ENCODE measurements around the gene GCNT2. TPM values are rescaled to one million over a fixed set of nuclear protein-coding genes. Genes with fewer than 3 reads are reported as not detected.
A peak's percentile ranks its signal among the peaks of the same experiment; 100 is the strongest.

The GCNT2 gene
- total RNA-seq, 1 donor from 2014 or later = 8.2 TPM

- H3K9me3 Mint-ChIP-seq (ENCODE audit: low read depth) = no peaks in the 10 kb centered on the region
- H3K4me3 Mint-ChIP-seq (ENCODE audit: low read depth) = peak overlapping the region; percentile 68
- no peak for TF ChIP-seq CTCF (IDR thresholded peaks at IDR 0.05; ENCODE audit: unreplicated experiment)
- DNase-seq (ENCODE audit: low spot score, unreplicated experiment) = no peak
- peaks cover 51% of the 10 kb centered on the region for H3K4me1 Mint-ChIP-seq (ENCODE audit: low read depth)
- no peaks in the 10 kb centered on the region for H3K36me3 Mint-ChIP-seq (ENCODE audit: insufficient read depth)
- H3K27ac Mint-ChIP-seq = peak overlapping the region; percentile 75
- peaks cover 5% of the 10 kb centered on the region for H3K27me3 Mint-ChIP-seq
Measured at GRCh38 chr6:10585209-10585845, 64.2 kb downstream of the GCNT2 start.

GRCh38 chr6:10586302-10586701 lies 65.2 kb downstream of the GCNT2 start:
- H3K4me3 Mint-ChIP-seq (ENCODE audit: low read depth) = peak overlapping the region; percentile 20
- H3K27ac Mint-ChIP-seq = peak overlapping the region; percentile 21
- TF ChIP-seq CTCF (IDR thresholded peaks at IDR 0.05; ENCODE audit: unreplicated experiment) = no peak
- peaks cover 1% of the 10 kb centered on the region for H3K36me3 Mint-ChIP-seq (ENCODE audit: insufficient read depth)
- no peak for DNase-seq (ENCODE audit: low spot score, unreplicated experiment)
- H3K9me3 Mint-ChIP-seq (ENCODE audit: low read depth) = no peaks in the 10 kb centered on the region
- H3K4me1 Mint-ChIP-seq (ENCODE audit: low read depth) = peaks cover 44% of the 10 kb centered on the region
- peaks cover 9% of the 10 kb centered on the region for H3K27me3 Mint-ChIP-seq

- Mint-ChIP-seq H3K27ac (no peak overlapping the region), H3K4me3 (ENCODE audit: low read depth) (no peak overlapping the region), H3K9me3 (ENCODE audit: low read depth) (no peaks in the 10 kb centered on the region), H3K27me3 (peaks cover 12% of the 10 kb centered on the region), H3K36me3 (ENCODE audit: insufficient read depth) (peaks cover 1% of the 10 kb centered on the region), H3K4me1 (ENCODE audit: low read depth) (peaks cover 36% of the 10 kb centered on the region)
- TF ChIP-seq CTCF (IDR thresholded peaks at IDR 0.05; ENCODE audit: unreplicated experiment) = no peak
- no peak for DNase-seq (ENCODE audit: low spot score, unreplicated experiment)
Measured at GRCh38 chr6:10587656-10588406, 66.7 kb downstream of the GCNT2 start.

GRCh38 chr6:10588562-10589428 lies 67.6 kb downstream of the GCNT2 start:
- no peak for TF ChIP-seq CTCF (IDR thresholded peaks at IDR 0.05; ENCODE audit: unreplicated experiment)
- H3K27ac Mint-ChIP-seq = no peak overlapping the region
- no peaks in the 10 kb centered on the region for H3K9me3 Mint-ChIP-seq (ENCODE audit: low read depth)
- peaks cover 14% of the 10 kb centered on the region for H3K27me3 Mint-ChIP-seq
- H3K4me1 Mint-ChIP-seq (ENCODE audit: low read depth) = peaks cover 27% of the 10 kb centered on the region
- no peak overlapping the region for H3K4me3 Mint-ChIP-seq (ENCODE audit: low read depth)
- H3K36me3 Mint-ChIP-seq (ENCODE audit: insufficient read depth) = peaks cover 1% of the 10 kb centered on the region
- no peak for DNase-seq (ENCODE audit: low spot score, unreplicated experiment)

- Mint-ChIP-seq H3K9me3 (ENCODE audit: low read depth) (no peaks in the 10 kb centered on the region), H3K27me3 (peaks cover 15% of the 10 kb centered on the region), H3K27ac (no peak overlapping the region), H3K4me1 (ENCODE audit: low read depth) (peaks cover 21% of the 10 kb centered on the region), H3K4me3 (ENCODE audit: low read depth) (no peak overlapping the region), H3K36me3 (ENCODE audit: insufficient read depth) (peaks cover 1% of the 10 kb centered on the region)
- TF ChIP-seq CTCF (IDR thresholded peaks at IDR 0.05; ENCODE audit: unreplicated experiment) = no peak
- no peak for DNase-seq (ENCODE audit: low spot score, unreplicated experiment)
Measured at GRCh38 chr6:10589429-10589727, 68.2 kb downstream of the GCNT2 start.

Data from progenitor cell of endocrine pancreas (in vitro differentiated cells).